Measurements from ENCODE around the gene CALR. TPM values are rescaled to one million over a fixed set of nuclear protein-coding genes. Genes with fewer than 3 reads are reported as not detected.

Gene CALR
- polyA plus RNA-seq, 1 donor, result 783 TPM

DNA sequence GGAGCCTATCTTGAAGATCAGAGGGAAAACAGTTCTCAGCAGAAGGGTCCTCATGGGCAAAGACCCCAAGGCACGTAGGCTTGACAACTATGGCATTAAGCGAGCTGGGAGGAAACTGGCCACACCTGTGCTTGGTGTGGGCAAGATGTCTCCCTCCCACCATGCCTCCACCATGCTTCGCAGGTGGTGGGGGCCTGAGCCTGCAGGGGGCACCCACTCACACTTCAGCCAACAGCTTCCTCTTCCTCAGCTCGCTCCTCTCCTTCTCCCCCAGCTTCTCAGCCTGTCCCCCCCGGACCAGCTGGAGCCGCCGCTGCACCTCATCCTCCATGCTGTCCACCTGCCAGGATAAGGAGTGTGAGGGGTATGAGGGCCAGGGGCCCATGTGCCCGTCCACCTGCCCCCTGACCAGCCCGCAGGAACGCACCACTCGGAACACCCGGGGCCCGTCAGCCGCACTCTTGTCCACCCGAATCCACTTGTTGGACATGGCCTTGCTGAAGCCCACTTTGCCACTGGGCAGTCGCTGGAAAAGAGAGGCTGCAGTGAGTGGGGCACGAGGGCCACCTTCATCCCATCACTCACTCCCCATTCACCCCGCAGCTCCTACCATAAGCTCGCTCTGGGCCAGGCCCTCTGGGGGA, 8.3 kb upstream of the CALR start:
- no peak for DNase-seq

DNA sequence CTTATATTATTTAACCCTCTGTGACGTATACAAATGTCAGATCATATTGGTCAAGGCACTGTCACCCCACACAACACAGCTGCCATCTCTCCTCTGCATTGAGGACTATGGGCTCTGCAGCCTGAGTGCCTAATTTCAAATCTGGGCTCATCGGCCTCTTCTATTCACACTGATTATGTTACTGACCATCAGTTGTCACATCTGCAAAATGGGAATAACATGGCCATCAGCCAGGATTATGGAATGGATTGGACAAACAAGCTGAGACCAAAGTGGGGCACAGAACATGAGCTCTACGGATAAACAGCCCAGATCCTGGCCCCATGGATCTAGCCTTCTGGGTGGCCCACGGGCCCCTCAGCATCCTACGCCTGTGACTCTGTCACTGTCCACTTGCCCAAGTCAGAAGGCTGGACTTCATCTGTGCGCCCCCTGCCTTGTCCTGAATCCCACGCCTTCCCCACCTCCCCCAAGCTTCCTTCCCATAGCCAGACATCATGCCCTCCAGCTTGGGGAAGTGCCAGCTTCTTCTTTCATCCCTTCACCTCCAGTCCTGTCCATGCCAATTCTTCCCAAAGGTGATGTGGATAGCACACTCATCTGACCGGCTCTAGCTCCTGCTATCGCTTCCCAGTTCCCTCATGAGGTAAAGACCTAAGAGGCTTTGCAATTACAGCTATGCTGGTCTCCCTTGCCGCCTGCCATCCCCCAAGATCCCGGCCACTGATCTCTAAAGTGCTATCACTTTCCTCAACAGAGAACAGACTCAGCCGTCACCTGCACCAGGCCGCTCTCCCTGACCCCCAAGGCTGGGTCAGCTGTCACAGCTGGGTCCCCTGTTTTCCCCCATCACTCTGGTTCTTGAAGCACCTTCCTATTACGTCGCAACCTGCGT, 5.8 kb upstream of the CALR start:
- no peak for DNase-seq

DNA sequence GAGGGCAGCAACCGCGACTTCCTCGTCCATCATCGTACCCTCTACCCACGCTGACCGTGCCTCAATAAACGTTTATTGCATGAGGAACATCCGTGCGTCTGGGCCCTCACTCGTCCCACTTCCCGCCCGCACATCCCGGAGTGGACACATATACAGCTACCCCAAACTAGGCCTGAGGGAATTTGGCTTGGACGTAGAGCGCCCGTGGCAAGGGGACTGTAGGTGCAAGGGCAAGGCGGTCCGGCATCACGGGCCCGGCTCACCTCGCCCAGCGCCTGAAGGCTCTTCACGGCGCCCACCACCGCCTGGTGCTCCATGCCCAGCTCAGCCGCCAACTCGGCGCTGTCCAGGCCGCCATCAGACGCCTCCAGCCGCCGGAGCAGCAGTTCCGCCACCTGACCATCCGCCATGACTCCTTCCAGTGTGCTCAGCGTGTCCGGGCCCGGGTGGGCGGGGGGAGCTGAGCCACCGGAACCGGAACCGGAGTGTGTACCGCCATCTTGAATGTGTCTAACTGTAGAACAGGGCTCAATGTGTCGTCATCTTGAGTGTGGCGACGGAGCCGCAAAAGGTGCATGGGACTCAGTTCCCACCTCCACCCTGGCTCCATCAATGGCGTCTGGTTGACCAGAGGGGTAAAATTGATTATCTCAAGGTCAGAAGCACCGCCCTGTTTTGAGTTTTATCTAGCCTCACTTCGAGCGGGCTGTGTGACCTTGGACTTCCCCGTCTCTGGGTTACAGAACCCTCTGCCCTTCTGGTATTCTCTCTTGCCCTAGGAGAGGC, 4.9 kb upstream of the CALR start, which contains the start of gene FARSA:
Gene FARSA (minus strand): TSS at position 425 of the 786 bp plus-strand sequence. CDS start 15 bp downstream, at position 410.
- DNase-seq, result peak; percentile 91

DNA sequence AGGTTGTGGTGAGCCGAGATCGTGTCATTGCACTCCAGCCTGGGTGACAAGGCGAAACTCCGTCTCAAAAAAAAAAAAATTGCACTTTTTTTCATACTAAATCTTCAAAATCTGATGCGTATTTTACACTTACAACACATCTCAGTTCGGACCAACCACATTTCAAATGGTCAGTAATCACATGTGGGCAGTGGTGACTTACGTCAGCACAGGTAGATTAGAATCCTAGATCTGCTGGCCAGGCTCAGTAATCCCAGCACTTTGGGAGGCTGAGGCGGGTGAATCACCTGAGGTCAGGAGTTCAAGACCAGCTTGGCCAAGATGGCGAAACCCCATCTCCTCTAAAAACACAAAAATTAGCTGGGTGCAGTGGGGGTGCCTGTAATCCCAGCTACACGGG, 3.3 kb upstream of the CALR start:
- no peak for DNase-seq

DNA sequence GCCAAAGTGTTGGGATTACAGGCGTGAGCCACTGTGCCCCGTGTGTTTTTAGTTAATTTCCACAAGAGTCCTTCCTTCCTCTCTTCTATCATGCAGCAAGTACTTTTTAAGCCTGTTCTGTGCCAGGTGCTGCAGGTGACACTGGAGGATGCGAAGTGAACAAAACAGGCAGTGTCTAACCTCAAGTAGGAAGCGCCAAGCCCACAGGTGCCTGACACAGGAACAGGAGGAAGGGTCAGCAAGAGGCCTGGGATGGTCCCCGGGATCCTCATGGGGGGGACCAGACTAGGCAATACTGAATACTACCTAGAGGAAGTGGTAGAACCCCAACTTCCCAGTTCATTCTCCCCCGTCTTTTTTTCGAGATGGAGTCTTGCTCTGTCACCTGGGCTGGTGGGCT, 1.8 kb upstream of the CALR start:
- DNase-seq, result no peak

DNA sequence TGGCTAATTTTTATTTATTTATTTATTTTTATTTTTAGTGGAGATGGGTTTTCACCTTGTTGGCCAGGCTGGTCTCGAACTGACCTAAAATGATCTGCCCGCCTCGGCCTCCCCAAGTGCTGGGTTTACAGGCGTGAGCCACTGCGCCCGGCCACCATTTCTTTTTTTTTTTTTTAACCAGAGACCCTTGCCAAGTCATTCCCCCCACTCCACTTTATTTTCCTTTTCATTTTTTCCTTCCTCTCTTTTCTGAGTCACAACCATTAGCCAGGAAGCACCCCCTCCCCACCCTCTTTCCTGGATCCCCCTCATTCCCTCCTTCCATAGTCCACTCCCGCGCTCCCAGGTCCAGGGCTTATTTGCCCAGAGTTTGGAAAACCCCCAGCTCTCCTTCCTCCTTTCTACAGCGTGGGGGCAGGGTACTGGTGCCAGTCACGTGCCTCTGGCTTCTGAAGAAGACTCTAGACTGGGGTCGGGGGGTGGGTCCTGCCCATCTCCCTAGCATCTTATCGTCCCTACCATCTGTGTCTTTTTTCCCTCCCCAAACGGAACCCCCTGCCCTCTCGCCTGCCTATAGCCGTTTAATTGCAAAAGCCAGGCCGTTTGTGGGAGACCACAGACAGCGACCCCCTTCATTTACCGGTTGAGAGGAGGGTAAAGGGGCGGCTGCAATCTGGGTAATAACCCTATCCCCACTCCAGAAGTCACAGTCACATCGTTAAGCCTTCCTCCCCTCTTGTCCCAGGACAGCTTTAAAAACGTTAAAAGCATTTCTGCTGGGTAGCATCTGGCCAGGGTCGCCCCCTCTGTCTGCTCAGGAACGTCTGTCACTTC, 1.1 kb upstream of the CALR start:
- no peak for DNase-seq

DNA sequence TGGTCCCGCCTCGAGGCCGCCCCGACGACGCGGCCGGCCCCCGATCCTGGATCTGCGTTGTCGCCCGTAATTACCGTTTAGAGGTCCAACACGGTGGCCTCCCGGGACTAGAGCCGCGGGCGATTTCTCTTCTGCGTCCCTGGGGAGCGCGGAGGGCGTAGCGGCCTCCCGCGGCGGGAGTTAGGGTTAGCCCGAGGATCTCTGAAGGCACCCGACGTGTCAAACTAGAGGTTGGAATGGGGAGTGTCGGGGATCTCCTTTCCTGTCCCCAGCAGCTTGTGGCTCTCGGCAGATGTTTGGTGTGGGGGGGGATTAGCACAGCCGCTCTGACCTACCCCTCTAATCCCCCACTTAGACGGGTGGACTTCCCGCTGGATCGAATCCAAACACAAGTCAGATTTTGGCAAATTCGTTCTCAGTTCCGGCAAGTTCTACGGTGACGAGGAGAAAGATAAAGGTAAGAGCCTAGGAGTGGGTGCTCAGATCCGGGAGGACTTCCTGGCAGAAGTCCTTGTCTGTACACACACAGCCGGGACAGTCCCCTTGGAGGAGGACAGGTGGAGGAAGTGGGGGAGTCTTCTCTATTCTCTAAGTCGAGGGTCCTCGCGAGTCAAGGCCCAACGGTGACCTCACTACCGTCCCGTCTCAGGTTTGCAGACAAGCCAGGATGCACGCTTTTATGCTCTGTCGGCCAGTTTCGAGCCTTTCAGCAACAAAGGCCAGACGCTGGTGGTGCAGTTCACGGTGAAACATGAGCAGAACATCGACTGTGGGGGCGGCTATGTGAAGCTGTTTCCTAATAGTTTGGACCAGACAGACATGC, 581 bp downstream of the CALR start:
- DNase-seq, result no peak

DNA sequence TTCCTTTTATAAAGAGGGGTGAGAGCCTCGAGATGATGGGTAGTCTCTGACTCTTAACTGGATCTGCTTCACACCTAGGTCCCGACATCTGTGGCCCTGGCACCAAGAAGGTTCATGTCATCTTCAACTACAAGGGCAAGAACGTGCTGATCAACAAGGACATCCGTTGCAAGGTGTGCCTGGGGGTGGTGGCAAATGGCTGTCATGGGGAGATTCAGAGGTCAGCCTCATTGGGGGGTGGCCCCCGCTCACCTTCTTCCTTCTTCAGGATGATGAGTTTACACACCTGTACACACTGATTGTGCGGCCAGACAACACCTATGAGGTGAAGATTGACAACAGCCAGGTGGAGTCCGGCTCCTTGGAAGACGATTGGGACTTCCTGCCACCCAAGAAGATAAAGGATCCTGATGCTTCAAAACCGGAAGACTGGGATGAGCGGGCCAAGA, 1.6 kb downstream of the CALR start:
- no peak for DNase-seq

DNA sequence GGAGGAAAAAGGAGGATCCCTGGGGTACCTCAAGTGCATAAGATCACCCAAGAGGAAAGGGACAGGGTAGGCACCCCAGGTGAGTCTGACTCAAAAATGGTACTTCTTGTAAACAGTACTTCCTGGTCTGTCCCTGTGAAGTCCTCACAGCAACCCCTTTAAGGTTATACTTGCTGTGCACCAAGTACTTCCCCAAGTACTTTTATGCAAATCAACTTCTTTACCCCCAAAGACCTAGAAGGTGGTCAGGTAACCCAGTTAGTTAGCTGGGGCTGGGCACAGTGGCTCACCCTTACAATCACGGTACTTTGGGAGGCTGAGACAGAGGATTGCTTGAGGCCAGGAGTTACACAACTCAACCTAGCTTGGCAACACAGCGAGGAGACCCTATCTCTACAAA, 2.5 kb downstream of the CALR start:
- no peak for DNase-seq

DNA sequence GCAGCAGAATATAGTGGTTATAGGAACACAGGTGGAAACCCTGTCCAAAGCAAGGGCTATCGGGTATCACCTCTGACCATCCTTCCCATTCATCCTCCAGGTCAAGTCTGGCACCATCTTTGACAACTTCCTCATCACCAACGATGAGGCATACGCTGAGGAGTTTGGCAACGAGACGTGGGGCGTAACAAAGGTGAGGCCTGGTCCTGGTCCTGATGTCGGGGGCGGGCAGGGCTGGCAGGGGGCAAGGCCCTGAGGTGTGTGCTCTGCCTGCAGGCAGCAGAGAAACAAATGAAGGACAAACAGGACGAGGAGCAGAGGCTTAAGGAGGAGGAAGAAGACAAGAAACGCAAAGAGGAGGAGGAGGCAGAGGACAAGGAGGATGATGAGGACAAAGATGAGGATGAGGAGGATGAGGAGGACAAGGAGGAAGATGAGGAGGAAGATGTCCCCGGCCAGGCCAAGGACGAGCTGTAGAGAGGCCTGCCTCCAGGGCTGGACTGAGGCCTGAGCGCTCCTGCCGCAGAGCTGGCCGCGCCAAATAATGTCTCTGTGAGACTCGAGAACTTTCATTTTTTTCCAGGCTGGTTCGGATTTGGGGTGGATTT, 5.1 kb downstream of the CALR start:
- no peak for DNase-seq

DNA sequence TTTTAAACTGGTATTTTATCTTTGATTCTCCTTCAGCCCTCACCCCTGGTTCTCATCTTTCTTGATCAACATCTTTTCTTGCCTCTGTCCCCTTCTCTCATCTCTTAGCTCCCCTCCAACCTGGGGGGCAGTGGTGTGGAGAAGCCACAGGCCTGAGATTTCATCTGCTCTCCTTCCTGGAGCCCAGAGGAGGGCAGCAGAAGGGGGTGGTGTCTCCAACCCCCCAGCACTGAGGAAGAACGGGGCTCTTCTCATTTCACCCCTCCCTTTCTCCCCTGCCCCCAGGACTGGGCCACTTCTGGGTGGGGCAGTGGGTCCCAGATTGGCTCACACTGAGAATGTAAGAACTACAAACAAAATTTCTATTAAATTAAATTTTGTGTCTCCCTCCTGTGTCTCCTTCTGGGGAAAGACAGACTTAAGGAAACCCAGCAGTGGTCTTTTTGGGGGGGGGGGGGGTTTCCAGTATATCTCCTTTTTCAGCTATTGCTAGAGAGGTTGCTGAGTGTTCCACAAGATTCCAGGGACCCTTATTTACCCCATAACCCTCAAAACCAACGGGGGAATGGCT, 5.8 kb downstream of the CALR start:
- no peak for DNase-seq

DNA sequence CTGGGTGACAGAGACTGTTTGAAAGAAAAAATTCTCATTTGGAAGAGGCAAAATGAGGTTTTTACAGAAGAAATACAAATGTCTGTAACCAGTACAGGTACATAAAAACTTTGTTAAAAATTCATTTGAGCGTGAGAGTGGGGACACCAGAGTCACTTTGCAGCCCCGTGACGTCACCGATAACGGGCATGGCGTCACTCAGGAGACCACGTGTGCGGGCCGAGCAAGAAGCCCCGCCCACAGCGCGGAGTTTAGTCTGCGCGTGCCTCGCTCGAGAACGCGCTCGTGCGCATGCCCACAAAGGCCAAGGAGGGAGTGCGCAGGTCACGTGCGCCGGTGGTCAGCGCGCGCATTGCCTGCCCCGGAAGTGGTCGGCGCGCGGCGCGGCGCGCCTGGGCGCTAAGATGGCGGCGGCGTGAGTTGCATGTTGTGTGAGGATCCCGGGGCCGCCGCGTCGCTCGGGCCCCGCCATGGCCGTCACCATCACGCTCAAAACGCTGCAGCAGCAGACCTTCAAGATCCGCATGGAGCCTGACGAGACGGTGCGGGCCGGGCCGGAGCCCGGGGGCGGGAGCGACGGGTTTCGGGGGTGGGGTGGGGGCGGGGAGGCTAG, 7.2 kb downstream of the CALR start, which contains the start of gene RAD23A:
Gene RAD23A (plus strand): TSS at position 384 of the 613 bp plus-strand sequence. CDS start 87 bp downstream, at position 471.
- peak; percentile 97 for DNase-seq

DNA sequence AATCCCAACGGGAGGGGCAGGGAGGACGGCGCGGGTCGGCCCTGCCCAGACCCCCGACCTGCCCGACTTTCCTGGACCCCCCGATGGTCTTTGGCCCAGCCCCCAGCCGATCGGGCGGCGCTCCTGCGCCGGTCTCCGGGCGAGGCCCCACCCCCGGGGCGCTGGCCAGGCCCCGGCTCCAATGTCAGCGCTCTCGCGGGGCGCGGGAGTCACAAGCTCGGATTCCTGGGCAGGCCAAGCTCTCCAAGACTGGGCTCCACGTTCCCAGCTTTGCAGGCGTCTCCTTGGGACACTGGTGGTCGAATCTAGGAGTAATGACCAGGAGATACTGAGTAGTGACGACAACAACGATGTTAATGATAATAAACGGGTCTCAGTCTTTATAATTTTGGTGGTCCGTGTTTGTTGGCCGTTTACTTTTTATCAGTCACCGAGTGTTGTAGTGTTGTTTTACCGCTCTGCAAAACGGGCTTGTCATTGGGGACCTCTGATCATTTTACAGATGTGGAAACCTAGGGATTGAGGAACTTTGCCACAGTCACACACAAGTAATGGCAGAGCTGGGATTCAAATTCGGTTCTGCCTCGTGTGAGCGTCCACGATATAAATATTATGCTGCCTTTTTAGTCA, 7.8 kb downstream of the CALR start:
- peak; percentile 63 for DNase-seq

DNA sequence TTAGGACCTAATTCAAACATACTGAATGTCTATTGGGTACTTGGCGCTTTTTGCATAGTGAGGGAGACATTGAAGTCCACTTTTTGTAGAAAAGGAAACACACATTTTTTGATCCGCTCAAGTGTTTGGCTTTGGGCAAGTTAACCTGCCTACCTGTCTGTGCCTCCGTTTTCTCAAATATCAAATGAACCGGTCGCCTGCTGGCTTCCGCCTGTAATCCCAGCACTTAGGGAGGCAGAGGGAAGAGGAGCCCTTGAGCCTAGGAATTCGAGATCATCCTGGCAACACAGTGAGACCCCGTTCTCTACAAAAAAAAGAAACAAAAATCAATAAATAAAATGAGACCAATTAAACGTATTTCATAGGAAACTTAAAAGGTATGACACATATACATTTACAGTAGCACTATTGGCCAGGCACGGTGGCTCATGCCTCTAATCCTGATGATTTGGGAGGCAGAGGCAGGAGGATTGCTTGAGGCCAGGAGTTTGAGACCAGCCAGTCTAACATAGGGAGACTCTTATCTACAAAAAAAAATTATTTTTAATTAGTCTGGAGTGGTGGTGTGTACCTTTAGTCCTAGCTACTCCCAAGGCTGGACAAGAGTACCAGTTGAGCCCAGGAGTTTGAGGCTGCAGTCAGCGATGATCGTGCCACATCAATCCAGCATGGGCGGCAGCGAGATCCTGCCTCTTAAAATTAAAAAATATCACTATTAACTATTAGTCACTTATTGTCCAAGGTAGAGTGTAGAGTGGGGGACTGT, 8.5 kb downstream of the CALR start:
- no peak for DNase-seq

DNA sequence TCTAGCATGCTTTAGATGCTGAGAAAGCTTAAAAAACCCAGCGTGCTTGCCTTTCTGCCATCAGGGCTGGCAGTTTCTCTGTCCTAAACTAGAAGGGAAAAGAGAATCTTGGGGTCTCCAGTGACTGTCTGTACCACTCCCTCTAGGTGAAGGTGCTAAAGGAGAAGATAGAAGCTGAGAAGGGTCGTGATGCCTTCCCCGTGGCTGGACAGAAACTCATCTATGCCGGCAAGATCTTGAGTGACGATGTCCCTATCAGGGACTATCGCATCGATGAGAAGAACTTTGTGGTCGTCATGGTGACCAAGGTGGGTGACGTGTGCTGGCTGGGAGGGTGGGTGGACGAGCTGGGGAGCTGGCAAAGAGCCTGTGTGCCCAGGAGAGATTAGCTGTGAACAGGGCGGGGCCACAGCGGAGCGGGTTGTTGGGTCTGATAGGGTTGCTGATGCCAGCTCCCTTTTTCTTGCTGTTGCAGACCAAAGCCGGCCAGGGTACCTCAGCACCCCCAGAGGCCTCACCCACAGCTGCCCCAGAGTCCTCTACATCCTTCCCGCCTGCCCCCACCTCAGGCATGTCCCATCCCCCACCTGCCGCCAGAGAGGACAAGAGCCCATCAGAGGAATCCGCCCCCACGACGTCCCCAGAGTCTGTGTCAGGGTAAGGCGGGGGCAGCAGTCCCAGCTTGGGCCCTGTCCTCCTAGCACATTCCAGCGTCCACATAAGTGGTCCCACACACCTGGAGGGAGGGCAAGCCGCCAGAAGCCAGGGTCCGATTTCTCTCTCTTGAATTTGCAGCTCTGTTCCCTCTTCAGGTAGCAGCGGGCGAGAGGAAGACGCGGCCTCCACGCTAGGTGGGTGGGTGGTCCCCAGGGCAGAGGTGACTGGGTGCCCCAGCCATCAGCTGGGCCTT, 9.5 kb downstream of the CALR start:
- no peak for DNase-seq

DNA sequence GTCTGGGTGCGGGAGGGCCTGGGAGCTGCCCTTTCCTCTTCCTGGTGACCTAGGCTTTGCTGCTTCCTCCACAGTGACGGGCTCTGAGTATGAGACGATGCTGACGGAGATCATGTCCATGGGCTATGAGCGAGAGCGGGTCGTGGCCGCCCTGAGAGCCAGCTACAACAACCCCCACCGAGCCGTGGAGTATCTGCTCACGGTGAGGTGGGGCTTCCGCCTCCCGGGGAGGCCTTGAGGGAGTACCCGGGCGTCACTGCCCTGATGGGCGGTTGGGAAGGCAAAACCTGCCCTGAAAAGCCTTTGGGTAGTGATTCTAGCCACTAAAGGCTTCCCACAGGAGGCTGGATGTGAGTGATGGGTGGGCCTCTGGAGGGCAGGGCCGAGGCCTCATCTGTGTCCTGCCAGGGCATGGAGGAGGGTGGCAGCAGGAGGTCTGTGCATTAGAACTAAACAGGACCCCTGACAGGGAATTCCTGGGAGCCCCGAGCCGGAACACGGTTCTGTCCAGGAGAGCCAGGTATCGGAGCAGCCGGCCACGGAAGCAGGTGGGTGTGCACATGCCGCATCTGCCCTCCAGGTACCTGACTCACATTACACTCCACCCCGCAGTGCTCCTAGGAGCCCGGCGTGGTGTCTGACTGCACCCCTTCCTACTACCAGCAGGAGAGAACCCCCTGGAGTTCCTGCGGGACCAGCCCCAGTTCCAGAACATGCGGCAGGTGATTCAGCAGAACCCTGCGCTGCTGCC, 10.4 kb downstream of the CALR start:
- DNase-seq, result no peak

Data from left kidney (tissue), 2 donors.